ENCODE results near the gene CBX6. TPM values are rescaled to one million over a fixed set of nuclear protein-coding genes. Genes with fewer than 3 reads are reported as not detected.

Gene CBX6
- total RNA-seq, 1 experiment from 2014 or later, result 98.4 TPM

GRCh38 chr22:38820020-38820419 is 52.0 kb downstream of the CBX6 start:
- H3K4me3 ChIP-seq (ENCODE audit: low read depth in 2 of 2, low read length in 2 of 2), result no peak overlapping the region
- no TSS peak for BruUV-seq (replicated peaks)
- no peaks in the 10 kb centered on the region for H3K9me3 ChIP-seq (ENCODE audit: control insufficient read depth, insufficient read depth, low read depth, low read length)
- intact Hi-C loops (cut with micrococcal nuclease; ENCODE audit: unreplicated experiment) (no loop called here), in situ Hi-C loops (cut with HindIII; ENCODE audit: low pct_unique_long_range_greater_than_20kb, low sequenced_read_pairs) (no loop called here)
- no peak for ATAC-seq
- no peaks in the 10 kb centered on the region for H3K4me1 ChIP-seq (ENCODE audit: control insufficient read depth, insufficient read depth, low read length)
- H3K36me3 ChIP-seq (ENCODE audit: control insufficient read depth, insufficient read depth, low read length), result no peaks in the 10 kb centered on the region
- ChIA-PET CTCF (no interaction called here), POLR2A (no interaction called here)
- H3K27ac ChIP-seq (ENCODE audit: low read length), result no peak overlapping the region
- DNase-seq (ENCODE audit: low read depth, low spot score), result no peak
- H3K27me3 ChIP-seq (ENCODE audit: control insufficient read depth, insufficient read depth, low read length), result no peaks in the 10 kb centered on the region
- TF ChIP-seq POLR2AphosphoS5 (IDR thresholded peaks at IDR 0.05; ENCODE audit: low read depth, low read length) (no peak), SIN3A (IDR thresholded peaks at IDR 0.05; ENCODE audit: borderline replicate concordance, insufficient read depth, low read depth, low read length) (no peak), TCF7L2 (IDR thresholded peaks at IDR 0.05; ENCODE audit: low read depth, low read length) (no peak)
- TF ChIP-seq, protein P1, sequence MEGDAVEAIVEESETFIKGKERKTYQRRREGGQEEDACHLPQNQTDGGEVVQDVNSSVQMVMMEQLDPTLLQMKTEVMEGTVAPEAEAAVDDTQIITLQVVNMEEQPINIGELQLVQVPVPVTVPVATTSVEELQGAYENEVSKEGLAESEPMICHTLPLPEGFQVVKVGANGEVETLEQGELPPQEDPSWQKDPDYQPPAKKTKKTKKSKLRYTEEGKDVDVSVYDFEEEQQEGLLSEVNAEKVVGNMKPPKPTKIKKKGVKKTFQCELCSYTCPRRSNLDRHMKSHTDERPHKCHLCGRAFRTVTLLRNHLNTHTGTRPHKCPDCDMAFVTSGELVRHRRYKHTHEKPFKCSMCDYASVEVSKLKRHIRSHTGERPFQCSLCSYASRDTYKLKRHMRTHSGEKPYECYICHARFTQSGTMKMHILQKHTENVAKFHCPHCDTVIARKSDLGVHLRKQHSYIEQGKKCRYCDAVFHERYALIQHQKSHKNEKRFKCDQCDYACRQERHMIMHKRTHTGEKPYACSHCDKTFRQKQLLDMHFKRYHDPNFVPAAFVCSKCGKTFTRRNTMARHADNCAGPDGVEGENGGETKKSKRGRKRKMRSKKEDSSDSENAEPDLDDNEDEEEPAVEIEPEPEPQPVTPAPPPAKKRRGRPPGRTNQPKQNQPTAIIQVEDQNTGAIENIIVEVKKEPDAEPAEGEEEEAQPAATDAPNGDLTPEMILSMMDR (IDR thresholded peaks at IDR 0.05), result no peak
- TF ChIP-seq, protein P2, sequence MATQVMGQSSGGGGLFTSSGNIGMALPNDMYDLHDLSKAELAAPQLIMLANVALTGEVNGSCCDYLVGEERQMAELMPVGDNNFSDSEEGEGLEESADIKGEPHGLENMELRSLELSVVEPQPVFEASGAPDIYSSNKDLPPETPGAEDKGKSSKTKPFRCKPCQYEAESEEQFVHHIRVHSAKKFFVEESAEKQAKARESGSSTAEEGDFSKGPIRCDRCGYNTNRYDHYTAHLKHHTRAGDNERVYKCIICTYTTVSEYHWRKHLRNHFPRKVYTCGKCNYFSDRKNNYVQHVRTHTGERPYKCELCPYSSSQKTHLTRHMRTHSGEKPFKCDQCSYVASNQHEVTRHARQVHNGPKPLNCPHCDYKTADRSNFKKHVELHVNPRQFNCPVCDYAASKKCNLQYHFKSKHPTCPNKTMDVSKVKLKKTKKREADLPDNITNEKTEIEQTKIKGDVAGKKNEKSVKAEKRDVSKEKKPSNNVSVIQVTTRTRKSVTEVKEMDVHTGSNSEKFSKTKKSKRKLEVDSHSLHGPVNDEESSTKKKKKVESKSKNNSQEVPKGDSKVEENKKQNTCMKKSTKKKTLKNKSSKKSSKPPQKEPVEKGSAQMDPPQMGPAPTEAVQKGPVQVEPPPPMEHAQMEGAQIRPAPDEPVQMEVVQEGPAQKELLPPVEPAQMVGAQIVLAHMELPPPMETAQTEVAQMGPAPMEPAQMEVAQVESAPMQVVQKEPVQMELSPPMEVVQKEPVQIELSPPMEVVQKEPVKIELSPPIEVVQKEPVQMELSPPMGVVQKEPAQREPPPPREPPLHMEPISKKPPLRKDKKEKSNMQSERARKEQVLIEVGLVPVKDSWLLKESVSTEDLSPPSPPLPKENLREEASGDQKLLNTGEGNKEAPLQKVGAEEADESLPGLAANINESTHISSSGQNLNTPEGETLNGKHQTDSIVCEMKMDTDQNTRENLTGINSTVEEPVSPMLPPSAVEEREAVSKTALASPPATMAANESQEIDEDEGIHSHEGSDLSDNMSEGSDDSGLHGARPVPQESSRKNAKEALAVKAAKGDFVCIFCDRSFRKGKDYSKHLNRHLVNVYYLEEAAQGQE (IDR thresholded peaks at IDR 0.05; ENCODE audit: insufficient read depth in 1 of 2, low read depth in 2 of 2, low read length in 1 of 2), result no peak

DNA sequence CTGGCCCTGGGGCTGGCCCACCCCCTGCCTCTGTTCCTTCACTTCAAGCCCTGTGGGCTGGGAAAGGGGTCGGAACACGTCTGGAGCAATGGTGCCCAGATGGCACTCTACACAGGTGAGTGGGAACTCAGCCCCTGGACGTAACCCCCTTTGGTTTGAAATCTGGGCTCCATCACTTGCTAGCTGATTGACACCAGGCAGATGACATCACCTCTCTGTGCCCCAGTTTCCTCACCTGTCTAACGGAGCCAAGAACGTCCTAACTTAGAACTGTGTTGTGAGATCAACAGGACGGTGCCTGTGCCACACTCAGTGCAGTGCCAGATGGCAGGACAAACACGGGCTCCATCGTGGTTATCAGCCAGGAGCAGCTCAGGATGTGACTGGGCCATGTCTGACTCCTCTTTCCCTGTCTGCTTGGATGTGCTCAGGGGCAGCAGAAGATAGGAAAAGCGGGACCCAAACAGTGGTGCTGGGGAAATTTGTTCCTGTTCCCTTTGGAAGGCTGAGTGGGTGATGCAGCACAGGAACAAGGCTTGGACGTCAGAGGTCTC is 52.6 kb downstream of the CBX6 start:
- Histone ChIP-seq H3K4me1 (ENCODE audit: control insufficient read depth, insufficient read depth, low read length) (no peaks in the 10 kb centered on the region), H3K27ac (ENCODE audit: low read length) (no peak overlapping the region), H3K27me3 (ENCODE audit: control insufficient read depth, insufficient read depth, low read length) (no peaks in the 10 kb centered on the region), H3K4me3 (ENCODE audit: low read depth in 2 of 2, low read length in 2 of 2) (no peak overlapping the region), H3K36me3 (ENCODE audit: control insufficient read depth, insufficient read depth, low read length) (no peaks in the 10 kb centered on the region), H3K9me3 (ENCODE audit: control insufficient read depth, insufficient read depth, low read depth, low read length) (no peaks in the 10 kb centered on the region)
- ChIA-PET POLR2A (no interaction called here), CTCF (no interaction called here)
- TF ChIP-seq, protein P2 (IDR thresholded peaks at IDR 0.05; ENCODE audit: insufficient read depth in 1 of 2, low read depth in 2 of 2, low read length in 1 of 2), result no peak
- TF ChIP-seq, protein P1 (IDR thresholded peaks at IDR 0.05), result no peak
- no peak for TF ChIP-seq SIN3A (IDR thresholded peaks at IDR 0.05; ENCODE audit: borderline replicate concordance, insufficient read depth, low read depth, low read length)
- no peak for TF ChIP-seq POLR2AphosphoS5 (IDR thresholded peaks at IDR 0.05; ENCODE audit: low read depth, low read length)
- no peak for TF ChIP-seq TCF7L2 (IDR thresholded peaks at IDR 0.05; ENCODE audit: low read depth, low read length)
- TSS peak; percentile 78 for BruUV-seq (replicated peaks)
- no peak for ATAC-seq
- intact Hi-C loops (cut with micrococcal nuclease; ENCODE audit: unreplicated experiment) (no loop called here), in situ Hi-C loops (cut with HindIII; ENCODE audit: low pct_unique_long_range_greater_than_20kb, low sequenced_read_pairs) (no loop called here)
- DNase-seq (ENCODE audit: low read depth, low spot score), result no peak
